Measurements from ENCODE around the gene SLC22A7. TPM values are rescaled to one million over a fixed set of nuclear protein-coding genes. Genes with fewer than 3 reads are reported as not detected.

The SLC22A7 gene
- total RNA-seq, 1 donor from 2014 or later: not detected

DNA sequence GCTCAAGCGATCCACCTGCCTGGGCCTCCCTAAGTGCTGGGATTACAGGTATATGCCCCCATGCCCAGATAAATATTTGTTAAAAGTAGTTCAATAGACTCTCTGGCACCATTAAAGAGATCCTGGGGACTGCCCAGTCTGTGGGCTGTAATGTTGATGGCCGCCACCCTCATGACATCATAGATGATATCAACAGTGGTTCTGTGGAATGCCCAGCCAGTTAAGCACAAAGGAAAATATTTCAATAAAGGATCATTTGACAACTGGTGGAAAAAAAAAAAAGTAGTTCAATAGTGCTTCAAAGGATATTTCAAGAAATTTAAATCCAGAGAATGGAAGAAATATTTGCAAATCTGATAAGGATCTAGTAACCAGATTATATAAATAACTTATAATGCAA is 12.1 kb downstream of the SLC22A7 start:
- H3K36me3 Mint-ChIP-seq: no peaks in the 10 kb centered on the region
- no peak for TF ChIP-seq EZH2phosphoT487 (IDR thresholded peaks at IDR 0.05)
- TF ChIP-seq EZH2 (IDR thresholded peaks at IDR 0.05): no peak
- TF ChIP-seq, protein P1, sequence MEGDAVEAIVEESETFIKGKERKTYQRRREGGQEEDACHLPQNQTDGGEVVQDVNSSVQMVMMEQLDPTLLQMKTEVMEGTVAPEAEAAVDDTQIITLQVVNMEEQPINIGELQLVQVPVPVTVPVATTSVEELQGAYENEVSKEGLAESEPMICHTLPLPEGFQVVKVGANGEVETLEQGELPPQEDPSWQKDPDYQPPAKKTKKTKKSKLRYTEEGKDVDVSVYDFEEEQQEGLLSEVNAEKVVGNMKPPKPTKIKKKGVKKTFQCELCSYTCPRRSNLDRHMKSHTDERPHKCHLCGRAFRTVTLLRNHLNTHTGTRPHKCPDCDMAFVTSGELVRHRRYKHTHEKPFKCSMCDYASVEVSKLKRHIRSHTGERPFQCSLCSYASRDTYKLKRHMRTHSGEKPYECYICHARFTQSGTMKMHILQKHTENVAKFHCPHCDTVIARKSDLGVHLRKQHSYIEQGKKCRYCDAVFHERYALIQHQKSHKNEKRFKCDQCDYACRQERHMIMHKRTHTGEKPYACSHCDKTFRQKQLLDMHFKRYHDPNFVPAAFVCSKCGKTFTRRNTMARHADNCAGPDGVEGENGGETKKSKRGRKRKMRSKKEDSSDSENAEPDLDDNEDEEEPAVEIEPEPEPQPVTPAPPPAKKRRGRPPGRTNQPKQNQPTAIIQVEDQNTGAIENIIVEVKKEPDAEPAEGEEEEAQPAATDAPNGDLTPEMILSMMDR (IDR thresholded peaks at IDR 0.05): no peak
- no peak overlapping the region for H3K27ac ChIP-seq
- H4K20me1 ChIP-seq (ENCODE audit: low read depth): no peaks in the 10 kb centered on the region
- DNase-seq (ENCODE audit: low spot score): no peak
- no peak overlapping the region for H3K27ac Mint-ChIP-seq
- H3K36me3 ChIP-seq: no peaks in the 10 kb centered on the region
- no peaks in the 10 kb centered on the region for H3K27me3 ChIP-seq
- no peaks in the 10 kb centered on the region for H3K79me2 ChIP-seq (ENCODE audit: low read depth)
- H3K4me2 ChIP-seq: no peak overlapping the region
- no peak overlapping the region for H3K9ac ChIP-seq
- peaks cover 15% of the 10 kb centered on the region for H3K27me3 Mint-ChIP-seq (ENCODE audit: insufficient read depth, low read depth)
- no peaks in the 10 kb centered on the region for H3K9me3 ChIP-seq (ENCODE audit: low read depth)
- no peak overlapping the region for H3K4me3 Mint-ChIP-seq
- peaks cover 9% of the 10 kb centered on the region for H3K4me1 ChIP-seq
- H2AFZ ChIP-seq (replicated peaks): no peak overlapping the region
- no peaks in the 10 kb centered on the region for H3F3A ChIP-seq (ENCODE audit: low read depth)
- H3K9me3 Mint-ChIP-seq: no peaks in the 10 kb centered on the region
- no peak overlapping the region for H3K4me3 ChIP-seq
- H3K4me1 Mint-ChIP-seq: peaks cover 7% of the 10 kb centered on the region

DNA sequence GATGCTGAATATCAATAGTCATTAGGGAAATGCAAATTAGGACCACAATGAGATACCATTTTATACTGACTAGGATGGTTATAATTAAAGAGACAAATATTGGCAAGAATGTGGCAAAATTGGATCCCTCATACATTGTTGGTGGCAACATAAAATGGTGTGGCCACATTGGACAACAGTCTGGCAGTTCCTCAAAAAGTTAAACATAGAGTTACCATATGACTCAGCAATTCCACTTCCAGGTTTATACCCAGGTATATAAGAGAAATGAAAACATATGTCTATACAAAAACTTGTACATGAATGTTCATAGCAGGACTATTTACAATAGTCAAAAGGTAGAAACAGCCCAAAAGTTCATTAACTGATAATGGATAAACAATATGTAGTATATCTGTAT is 12.6 kb downstream of the SLC22A7 start:
- Histone ChIP-seq H3K9ac (no peak overlapping the region), H3K36me3 (no peaks in the 10 kb centered on the region), H2AFZ (replicated peaks) (no peak overlapping the region), H3K79me2 (ENCODE audit: low read depth) (no peaks in the 10 kb centered on the region), H3K4me2 (no peak overlapping the region), H3K27ac (no peak overlapping the region), H3K27me3 (no peaks in the 10 kb centered on the region), H3K4me1 (peaks cover 9% of the 10 kb centered on the region), H3K9me3 (ENCODE audit: low read depth) (no peaks in the 10 kb centered on the region), H3F3A (ENCODE audit: low read depth) (no peaks in the 10 kb centered on the region), H4K20me1 (ENCODE audit: low read depth) (no peaks in the 10 kb centered on the region), H3K4me3 (no peak overlapping the region)
- no peak for DNase-seq (ENCODE audit: low spot score)
- no peaks in the 10 kb centered on the region for H3K36me3 Mint-ChIP-seq
- no peak overlapping the region for H3K27ac Mint-ChIP-seq
- TF ChIP-seq, protein P1 (IDR thresholded peaks at IDR 0.05): no peak
- TF ChIP-seq EZH2phosphoT487 (IDR thresholded peaks at IDR 0.05): no peak
- TF ChIP-seq EZH2 (IDR thresholded peaks at IDR 0.05): no peak
- H3K27me3 Mint-ChIP-seq (ENCODE audit: insufficient read depth, low read depth): peaks cover 13% of the 10 kb centered on the region
- H3K4me1 Mint-ChIP-seq: peaks cover 7% of the 10 kb centered on the region
- no peaks in the 10 kb centered on the region for H3K9me3 Mint-ChIP-seq
- H3K4me3 Mint-ChIP-seq: no peak overlapping the region

DNA sequence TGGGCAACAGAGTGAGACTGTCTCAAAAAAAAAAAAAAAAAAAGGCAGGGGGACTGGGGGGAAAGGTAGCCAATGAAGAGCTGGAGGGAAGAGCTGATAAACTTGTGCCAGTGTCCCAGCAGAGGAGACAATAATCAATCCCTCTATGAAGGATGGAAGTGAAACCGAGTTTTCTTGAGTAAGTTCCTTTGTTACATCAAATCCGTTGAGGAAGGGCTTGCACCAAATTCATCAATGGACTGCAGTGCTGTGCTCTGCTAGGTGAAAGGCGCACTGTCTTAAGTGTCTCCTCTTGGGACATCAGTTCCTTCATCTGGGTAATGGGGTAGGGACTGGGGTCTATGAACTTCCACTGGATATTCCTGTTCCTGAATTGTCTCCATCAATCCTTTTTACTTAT is 13.6 kb downstream of the SLC22A7 start:
- Mint-ChIP-seq H3K27ac (no peak overlapping the region), H3K9me3 (no peaks in the 10 kb centered on the region), H3K4me3 (no peak overlapping the region), H3K4me1 (peaks cover 7% of the 10 kb centered on the region), H3K36me3 (no peaks in the 10 kb centered on the region), H3K27me3 (ENCODE audit: insufficient read depth, low read depth) (peaks cover 13% of the 10 kb centered on the region)
- TF ChIP-seq, protein P1 (IDR thresholded peaks at IDR 0.05): no peak
- TF ChIP-seq EZH2phosphoT487 (IDR thresholded peaks at IDR 0.05): no peak
- no peak for TF ChIP-seq EZH2 (IDR thresholded peaks at IDR 0.05)
- H3K27ac ChIP-seq: no peak overlapping the region
- no peaks in the 10 kb centered on the region for H3K9me3 ChIP-seq (ENCODE audit: low read depth)
- H2AFZ ChIP-seq (replicated peaks): no peak overlapping the region
- no peaks in the 10 kb centered on the region for H3F3A ChIP-seq (ENCODE audit: low read depth)
- H3K9ac ChIP-seq: no peak overlapping the region
- no peaks in the 10 kb centered on the region for H3K27me3 ChIP-seq
- no peaks in the 10 kb centered on the region for H4K20me1 ChIP-seq (ENCODE audit: low read depth)
- H3K36me3 ChIP-seq: no peaks in the 10 kb centered on the region
- H3K4me2 ChIP-seq: no peak overlapping the region
- peaks cover 9% of the 10 kb centered on the region for H3K4me1 ChIP-seq
- H3K4me3 ChIP-seq: no peak overlapping the region
- DNase-seq (ENCODE audit: low spot score): no peak
- H3K79me2 ChIP-seq (ENCODE audit: low read depth): no peaks in the 10 kb centered on the region

All from neural progenitor cell (in vitro differentiated cells).